CD8-positive, alpha-beta memory T cell (primary cell): ENCODE measurements around the gene FHOD1. TPM values are rescaled to one million over a fixed set of nuclear protein-coding genes. Genes with fewer than 3 reads are reported as not detected.

Experiments used
- CTCF ChIA-PET: fragments of 350-600 bp; sonication (Branson Sonifier 250); formaldehyde crosslinking; loops from one replicate; lab custom pipeline; 2021; ENCODE audit warnings: antibody characterized with exemption; lab: Charles Lee
- POLR2A ChIA-PET: fragments of 350-600 bp; sonication (Branson Sonifier 250); formaldehyde crosslinking; loops from one replicate; lab custom pipeline; 2021; ENCODE audit warnings: antibody characterized with exemption; lab: Charles Lee
- DNase-seq, 5 donors: peaks; one replicate each; pipeline versions ENCODE4 v3.0.0 to v3.0.0-alpha.2; 2020 to 2022; ENCODE audit warnings: mixed read lengths in 1 of 5
- H3K27ac ChIP-seq: one replicate; pipeline ENCODE4 v1.7.0; 2013; ENCODE audit warnings: low read depth, mild to moderate bottlenecking, low read length, moderate library complexity
- H3K27me3 ChIP-seq: 2 replicates; pipeline ENCODE4 v1.7.0; 2013; ENCODE audit warnings: low read length, mild to moderate bottlenecking; ENCODE audit not compliant: insufficient read depth, poor library complexity, severe bottlenecking
- H3K36me3 ChIP-seq: 2 replicates; pipeline ENCODE4 v1.7.0; 2013; ENCODE audit warnings: mild to moderate bottlenecking, low read length, moderate library complexity; ENCODE audit not compliant: insufficient read depth
- H3K4me1 ChIP-seq: 2 replicates; pipeline ENCODE4 v1.7.0; 2013; ENCODE audit warnings: mild to moderate bottlenecking, low read length, moderate library complexity; ENCODE audit not compliant: insufficient read depth
- H3K4me3 ChIP-seq: 2 replicates; pipeline ENCODE4 v1.7.0; 2013; ENCODE audit warnings: mild to moderate bottlenecking, low read length
- H3K9me3 ChIP-seq: 2 replicates; pipeline ENCODE4 v1.7.0; 2013; ENCODE audit warnings: mild to moderate bottlenecking, low read length
- H3K27ac Mint-ChIP-seq, 8 donors: one replicate each; pipeline ENCODE4 v1.8.0; 2020 to 2021; ENCODE audit warnings: mixed read lengths in 8 of 8, mild to moderate bottlenecking in 6 of 8, inconsistent platforms in 3 of 8, moderate library complexity in 3 of 8
- H3K27me3 Mint-ChIP-seq, 2 donors: one replicate each; pipeline ENCODE4 v1.8.0; 2020 to 2021; ENCODE audit warnings: mixed read lengths in 2 of 2, mild to moderate bottlenecking in 1 of 2, moderate library complexity in 1 of 2
- H3K36me3 Mint-ChIP-seq, 3 donors: one replicate each; pipeline ENCODE4 v1.8.0; 2020 to 2021; ENCODE audit warnings: mixed read lengths in 3 of 3, inconsistent platforms in 1 of 3, mild to moderate bottlenecking in 1 of 3
- H3K4me1 Mint-ChIP-seq, 3 donors: one replicate each; pipeline ENCODE4 v1.8.0; 2020 to 2021; ENCODE audit warnings: mixed read lengths in 3 of 3, inconsistent platforms in 1 of 3, mild to moderate bottlenecking in 1 of 3
- H3K4me3 Mint-ChIP-seq, 7 donors: one replicate each; pipeline ENCODE4 v1.8.0; 2020 to 2021; ENCODE audit warnings: mixed read lengths in 7 of 7, mild to moderate bottlenecking in 6 of 7, moderate library complexity in 4 of 7, inconsistent platforms in 2 of 7
- H3K9me3 Mint-ChIP-seq, 5 donors: one replicate each; pipeline ENCODE4 v1.8.0; 2020 to 2022; ENCODE audit warnings: mixed read lengths in 5 of 5, mild to moderate bottlenecking in 3 of 5, moderate library complexity in 2 of 5, inconsistent platforms in 1 of 5
- polyA plus RNA-seq: library from polyadenylated mRNA; unstranded; fragments of 300-500 nt; fragmentation: Illumina TruSeq; gene quantifications from one replicate; pipeline ENCODE4 v1.2.3, GENCODE V29; 2021
- total RNA-seq, 2 experiments: library from RNA; stranded (reverse); gene quantifications; one replicate each; pipeline ENCODE4 v1.2.3, GENCODE V29; 2021

FHOD1 gene
- total and polyA plus RNA-seq, 3 experiments from 2014 or later: 5.5 to 117 (median 111) TPM

- peaks cover 0 to 6% (median 0%) of the 10 kb centered on the region in 3 donors for H3K36me3 Mint-ChIP-seq
- Histone ChIP-seq H3K27ac (peak overlapping the region; percentile 72), H3K36me3 (no peaks in the 10 kb centered on the region), H3K4me3 (peak overlapping the region; percentile 1), H3K27me3 (no peaks in the 10 kb centered on the region), H3K9me3 (no peaks in the 10 kb centered on the region), H3K4me1 (peaks cover 48% of the 10 kb centered on the region)
- no peaks in the 10 kb centered on the region for H3K27me3 Mint-ChIP-seq
- POLR2A ChIA-PET: interaction anchor here (1.6 to 2.2 kb wide), 2 partner anchors 18 to 53 kb away, joined by 4 to 15 read pairs; partner anchors contain the start of genes E2F4 and TMEM208
- DNase-seq: peak in 1 of 5 donors; percentile 44
- peak overlapping the region; percentile 72 to 92 (median 80) for H3K4me3 Mint-ChIP-seq
- H3K27ac Mint-ChIP-seq: peak overlapping the region; percentile 90 to 98 (median 95)
- peaks cover 34 to 62% (median 50%) of the 10 kb centered on the region in 3 donors for H3K4me1 Mint-ChIP-seq
- no peaks in the 10 kb centered on the region for H3K9me3 Mint-ChIP-seq
- CTCF ChIA-PET: interaction anchor here (1.1 to 1.7 kb wide), 2 partner anchors 18 to 231 kb away, joined by 4 to 12 read pairs; partner anchors contain the start of gene TMEM208
These were observed 2.1 kb downstream of the FHOD1 start for GRCh38 chr16:67245186-67245585.

- peak overlapping the region; percentile 1 for H3K4me3 ChIP-seq
- H3K9me3 Mint-ChIP-seq: no peaks in the 10 kb centered on the region
- peak; percentile 61 to 89 (median 67) for DNase-seq
- H3K9me3 ChIP-seq: no peaks in the 10 kb centered on the region
- H3K36me3 ChIP-seq: no peaks in the 10 kb centered on the region
- H3K27ac ChIP-seq: peak overlapping the region; percentile 72
- ChIA-PET CTCF (interaction anchor here (0.6 to 1.7 kb wide), 7 partner anchors 9 to 237 kb away, joined by 3 to 12 read pairs (median 3); partner anchors contain the start of genes ATP6V0D1 and TMEM208), POLR2A (interaction anchor here (0.6 to 2.2 kb wide), 5 partner anchors 18 to 86 kb away, joined by 3 to 15 read pairs (median 4); partner anchors contain the start of genes E2F4 and TMEM208)
- peak overlapping the region; percentile 90 to 98 (median 95) for H3K27ac Mint-ChIP-seq
- H3K4me1 ChIP-seq: peaks cover 43% of the 10 kb centered on the region
- no peaks in the 10 kb centered on the region for H3K27me3 Mint-ChIP-seq
- H3K4me3 Mint-ChIP-seq: peak overlapping the region; percentile 72 to 92 (median 80)
- H3K36me3 Mint-ChIP-seq: peaks cover 0 to 10% (median 2%) of the 10 kb centered on the region in 3 donors
- no peaks in the 10 kb centered on the region for H3K27me3 ChIP-seq
- H3K4me1 Mint-ChIP-seq: peaks cover 32 to 57% (median 44%) of the 10 kb centered on the region in 3 donors
These were observed 2.7 kb downstream of the FHOD1 start for GRCh38 chr16:67244387-67245185.

- Mint-ChIP-seq H3K27ac (peak overlapping the region; percentile 74 to 98 (median 95)), H3K27me3 (no peaks in the 10 kb centered on the region), H3K9me3 (no peaks in the 10 kb centered on the region), H3K36me3 (peaks cover 0 to 20% (median 2%) of the 10 kb centered on the region in 3 donors), H3K4me3 (peak overlapping the region in 1 of 7 donors; percentile 27), H3K4me1 (peaks cover 28 to 48% (median 37%) of the 10 kb centered on the region in 3 donors)
- Histone ChIP-seq H3K9me3 (no peaks in the 10 kb centered on the region), H3K4me3 (no peak overlapping the region), H3K36me3 (no peaks in the 10 kb centered on the region), H3K27ac (peak overlapping the region; percentile 72), H3K27me3 (no peaks in the 10 kb centered on the region), H3K4me1 (peaks cover 36% of the 10 kb centered on the region)
- peak in 1 of 5 donors; percentile 16 for DNase-seq
- ChIA-PET POLR2A (interaction anchor here (0.6 to 2.2 kb wide), 2 partner anchors 16 to 24 kb away, joined by 4 to 15 read pairs; partner anchors contain the start of gene TMEM208), CTCF (interaction anchor here (1.4 kb wide), 1 partner anchor 8 kb away, joined by 3 read pairs; no protein-coding TSS in a partner anchor)
These were observed 3.8 kb downstream of the FHOD1 start for GRCh38 chr16:67243481-67243880.

GRCh38 chr16:67242138-67242730, 5.0 kb downstream of the FHOD1 start:
- Mint-ChIP-seq H3K36me3 (peaks cover 0 to 30% (median 4%) of the 10 kb centered on the region in 3 donors), H3K4me3 (no peak overlapping the region), H3K4me1 (peaks cover 19 to 37% (median 25%) of the 10 kb centered on the region in 3 donors), H3K9me3 (no peaks in the 10 kb centered on the region), H3K27ac (peak overlapping the region in 7 of 8 donors; percentile 34 to 96 (median 85)), H3K27me3 (no peaks in the 10 kb centered on the region)
- ChIA-PET CTCF (no interaction called here), POLR2A (no interaction called here)
- Histone ChIP-seq H3K36me3 (peaks cover 3% of the 10 kb centered on the region), H3K27me3 (no peaks in the 10 kb centered on the region), H3K27ac (no peak overlapping the region), H3K4me3 (no peak overlapping the region), H3K9me3 (no peaks in the 10 kb centered on the region), H3K4me1 (peaks cover 28% of the 10 kb centered on the region)
- DNase-seq: no peak

- CTCF ChIA-PET: no interaction called here
- H3K4me1 Mint-ChIP-seq: peaks cover 21 to 34% (median 27%) of the 10 kb centered on the region in 3 donors
- peaks cover 0 to 36% (median 4%) of the 10 kb centered on the region in 3 donors for H3K36me3 Mint-ChIP-seq
- no peaks in the 10 kb centered on the region for H3K9me3 Mint-ChIP-seq
- Histone ChIP-seq H3K4me3 (no peak overlapping the region), H3K36me3 (peaks cover 7% of the 10 kb centered on the region), H3K27ac (peak overlapping the region; percentile 51), H3K9me3 (no peaks in the 10 kb centered on the region), H3K4me1 (peaks cover 28% of the 10 kb centered on the region), H3K27me3 (no peaks in the 10 kb centered on the region)
- no peak for DNase-seq
- H3K27me3 Mint-ChIP-seq: no peaks in the 10 kb centered on the region
- POLR2A ChIA-PET: no interaction called here
- H3K27ac Mint-ChIP-seq: peak overlapping the region in 6 of 8 donors; percentile 26 to 78 (median 75)
- no peak overlapping the region for H3K4me3 Mint-ChIP-seq
These were observed 6.0 kb downstream of the FHOD1 start for GRCh38 chr16:67241008-67241900.

GRCh38 chr16:67240506-67240905, 6.8 kb downstream of the FHOD1 start:
- peaks cover 15% of the 10 kb centered on the region for H3K36me3 ChIP-seq
- no peaks in the 10 kb centered on the region for H3K9me3 ChIP-seq
- H3K36me3 Mint-ChIP-seq: peaks cover 0 to 43% (median 7%) of the 10 kb centered on the region in 3 donors
- peak overlapping the region in 3 of 8 donors; percentile 37 to 76 (median 74) for H3K27ac Mint-ChIP-seq
- no peak overlapping the region for H3K4me3 ChIP-seq
- no peak overlapping the region for H3K4me3 Mint-ChIP-seq
- POLR2A ChIA-PET: no interaction called here
- H3K4me1 ChIP-seq: peaks cover 22% of the 10 kb centered on the region
- no peaks in the 10 kb centered on the region for H3K27me3 ChIP-seq
- no peaks in the 10 kb centered on the region for H3K9me3 Mint-ChIP-seq
- CTCF ChIA-PET: no interaction called here
- DNase-seq: no peak
- peaks cover 24 to 33% (median 29%) of the 10 kb centered on the region in 3 donors for H3K4me1 Mint-ChIP-seq
- H3K27ac ChIP-seq: peak overlapping the region; percentile 51
- H3K27me3 Mint-ChIP-seq: peaks cover 0 to 2% of the 10 kb centered on the region in 2 donors
